GM12865 (cell line): ENCODE results near the gene PPP1R16B.

Experiments used
- DNase-seq: peaks from one replicate; pipeline ENCODE4 v3.0.0; 2010; ENCODE audit warnings: low read depth
- H3K4me3 ChIP-seq: 2 replicates; pipeline ENCODE4 v1.5.1; 2011; ENCODE audit warnings: mild to moderate bottlenecking, low read depth, low read length, control low read depth
- TF ChIP-seq, protein P1 (sequence below): IDR thresholded peaks from 2 replicates; pipeline ENCODE4 v1.5.1; 2011; ENCODE audit warnings: low read length, control low read depth, low read depth, inconsistent platforms; ENCODE audit not compliant: insufficient read depth; ENCODE audit errors: missing control alignments

Gene PPP1R16B

DNA sequence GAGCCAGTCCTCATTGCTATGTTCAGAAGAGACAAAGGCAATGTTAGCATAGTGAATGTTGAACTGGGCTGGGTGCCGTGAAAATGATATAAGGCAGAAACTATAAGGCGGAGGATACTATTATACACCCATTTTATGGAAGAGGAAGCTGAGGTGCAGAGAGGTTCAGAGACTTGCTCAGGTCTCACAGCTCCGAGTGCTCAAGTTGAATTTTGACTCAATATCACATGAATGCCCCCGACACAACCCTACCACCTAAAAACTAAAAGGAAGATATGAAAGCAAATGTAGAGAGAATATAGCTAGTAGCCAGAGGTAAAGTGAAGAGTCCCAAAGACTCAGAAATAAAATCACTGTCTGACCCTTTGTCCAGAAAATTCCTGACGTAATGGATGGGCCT, 56.7 kb downstream of the PPP1R16B start:
- TF ChIP-seq, protein P1, sequence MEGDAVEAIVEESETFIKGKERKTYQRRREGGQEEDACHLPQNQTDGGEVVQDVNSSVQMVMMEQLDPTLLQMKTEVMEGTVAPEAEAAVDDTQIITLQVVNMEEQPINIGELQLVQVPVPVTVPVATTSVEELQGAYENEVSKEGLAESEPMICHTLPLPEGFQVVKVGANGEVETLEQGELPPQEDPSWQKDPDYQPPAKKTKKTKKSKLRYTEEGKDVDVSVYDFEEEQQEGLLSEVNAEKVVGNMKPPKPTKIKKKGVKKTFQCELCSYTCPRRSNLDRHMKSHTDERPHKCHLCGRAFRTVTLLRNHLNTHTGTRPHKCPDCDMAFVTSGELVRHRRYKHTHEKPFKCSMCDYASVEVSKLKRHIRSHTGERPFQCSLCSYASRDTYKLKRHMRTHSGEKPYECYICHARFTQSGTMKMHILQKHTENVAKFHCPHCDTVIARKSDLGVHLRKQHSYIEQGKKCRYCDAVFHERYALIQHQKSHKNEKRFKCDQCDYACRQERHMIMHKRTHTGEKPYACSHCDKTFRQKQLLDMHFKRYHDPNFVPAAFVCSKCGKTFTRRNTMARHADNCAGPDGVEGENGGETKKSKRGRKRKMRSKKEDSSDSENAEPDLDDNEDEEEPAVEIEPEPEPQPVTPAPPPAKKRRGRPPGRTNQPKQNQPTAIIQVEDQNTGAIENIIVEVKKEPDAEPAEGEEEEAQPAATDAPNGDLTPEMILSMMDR = no peak
- DNase-seq = peak; percentile 59

DNA sequence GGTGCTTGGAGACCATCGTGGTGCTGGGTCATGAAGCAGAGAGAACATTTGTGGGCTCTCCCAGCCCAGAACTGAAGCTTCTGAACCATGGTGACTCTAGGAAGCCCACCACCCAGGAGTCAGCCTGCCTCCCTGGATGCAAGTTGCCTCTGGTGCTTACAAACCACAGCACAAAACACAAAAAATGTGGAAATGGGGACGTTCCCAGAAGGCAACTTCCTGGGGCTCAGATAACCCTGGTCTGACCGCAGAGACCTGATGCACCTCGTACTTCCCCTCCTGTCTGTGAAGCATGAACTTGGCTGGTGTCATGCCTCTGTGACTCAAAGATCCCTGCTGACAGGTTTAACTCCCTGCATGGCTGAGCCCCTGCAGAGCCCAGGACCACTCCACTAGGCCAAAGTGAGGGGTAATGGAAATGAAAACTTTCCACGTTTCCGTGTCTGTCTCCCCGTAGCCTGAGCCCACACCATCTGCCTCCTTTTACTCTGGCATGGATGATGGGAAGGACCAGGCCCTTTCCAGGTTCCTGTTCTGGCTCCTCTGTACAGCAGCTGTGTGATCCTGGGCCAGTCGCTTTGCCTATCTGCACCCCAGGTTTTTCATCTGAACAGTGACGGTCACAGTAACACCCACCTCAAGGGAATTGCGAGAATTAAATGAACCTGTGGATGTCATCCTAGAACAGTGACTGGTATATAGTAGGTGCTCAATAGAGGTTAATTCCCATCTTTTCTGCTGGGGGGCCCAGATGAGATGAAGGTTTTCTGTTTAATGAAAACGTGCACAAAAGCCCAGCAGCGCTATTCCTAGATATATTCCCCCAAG, 57.7 kb downstream of the PPP1R16B start:
- TF ChIP-seq, protein P1 = no peak
- DNase-seq = peak; percentile 87
- H3K4me3 ChIP-seq = peak overlapping the region; percentile 27

More for the DNA sequence above, 56.7 kb downstream of the PPP1R16B start:
- peak overlapping the region; percentile 27 for H3K4me3 ChIP-seq

DNA sequence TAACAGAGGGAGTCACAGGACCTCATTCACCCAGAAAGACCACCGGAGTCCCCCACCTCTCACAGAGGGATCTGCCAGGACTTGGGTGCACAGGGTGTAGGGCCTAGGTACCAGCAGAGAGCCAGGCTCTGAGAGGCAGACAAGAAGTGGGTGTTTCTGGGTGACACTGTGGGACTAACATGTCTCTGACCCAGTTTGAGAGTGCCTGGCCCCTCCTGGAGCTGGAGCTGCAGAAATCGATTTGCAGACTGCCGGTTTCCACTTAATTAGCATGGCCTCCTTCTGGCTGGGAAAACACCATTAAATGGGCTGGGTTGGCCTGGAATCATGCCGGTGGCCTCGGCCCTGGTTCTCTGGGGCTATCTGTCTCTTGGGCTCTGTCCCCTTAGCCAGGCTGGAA, 59.2 kb downstream of the PPP1R16B start:
- TF ChIP-seq, protein P1 = no peak
- no peak overlapping the region for H3K4me3 ChIP-seq
- no peak for DNase-seq

DNA sequence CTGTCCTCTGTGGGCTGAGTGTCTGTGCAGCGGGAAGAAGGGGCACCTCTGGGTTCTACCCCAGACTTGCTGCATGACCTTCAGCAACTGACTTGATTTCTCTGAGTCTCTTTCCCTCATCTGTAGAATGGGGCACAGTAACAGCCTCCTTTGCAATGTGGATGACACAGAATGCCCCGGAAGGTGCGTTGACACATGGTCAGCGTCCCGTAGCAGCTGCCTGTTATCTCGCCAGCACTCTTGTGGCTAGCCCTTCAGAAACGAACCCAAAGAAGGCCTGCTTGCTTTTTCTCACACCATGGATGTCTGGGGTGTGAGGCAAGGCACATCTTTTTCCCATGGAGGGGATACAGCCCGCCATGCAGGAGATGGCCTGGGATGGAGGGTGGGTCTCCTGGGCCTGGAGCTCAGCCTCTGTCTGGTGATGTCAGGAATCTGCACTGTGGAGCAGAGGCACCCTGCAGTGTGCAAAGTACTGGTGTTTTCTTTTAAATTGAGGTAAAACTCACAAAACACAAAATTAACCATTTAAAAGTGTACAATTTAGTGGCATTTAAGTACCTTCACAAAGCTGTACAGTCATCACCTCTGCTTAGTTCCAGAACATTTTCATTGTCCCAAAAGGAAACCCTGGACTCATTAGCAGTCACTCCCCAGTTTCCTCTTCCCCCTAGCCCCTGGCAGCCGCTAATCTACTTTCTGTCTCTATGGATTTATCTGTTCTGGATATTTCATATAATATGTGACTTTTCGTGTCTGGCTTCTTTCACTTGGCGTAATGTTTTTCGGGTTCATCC, 61.0 kb downstream of the PPP1R16B start:
- TF ChIP-seq, protein P1 = no peak
- DNase-seq = no peak
- no peak overlapping the region for H3K4me3 ChIP-seq

DNA sequence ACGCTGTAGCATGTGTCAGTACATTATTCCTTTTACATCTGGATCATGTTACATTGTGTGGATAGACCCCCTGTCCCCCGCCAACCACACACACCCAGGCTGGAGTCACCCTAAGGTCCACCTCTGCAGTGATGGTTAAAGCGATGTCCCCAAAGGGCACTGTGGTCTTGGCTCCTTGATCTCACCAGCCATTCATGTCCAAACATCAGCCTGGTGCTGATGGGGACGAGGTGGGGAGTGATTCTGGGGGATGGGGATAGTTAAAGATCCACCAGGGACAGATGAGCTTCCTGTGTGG, 61.5 kb downstream of the PPP1R16B start:
- no peak for DNase-seq
- TF ChIP-seq, protein P1 = no peak
- H3K4me3 ChIP-seq = no peak overlapping the region

DNA sequence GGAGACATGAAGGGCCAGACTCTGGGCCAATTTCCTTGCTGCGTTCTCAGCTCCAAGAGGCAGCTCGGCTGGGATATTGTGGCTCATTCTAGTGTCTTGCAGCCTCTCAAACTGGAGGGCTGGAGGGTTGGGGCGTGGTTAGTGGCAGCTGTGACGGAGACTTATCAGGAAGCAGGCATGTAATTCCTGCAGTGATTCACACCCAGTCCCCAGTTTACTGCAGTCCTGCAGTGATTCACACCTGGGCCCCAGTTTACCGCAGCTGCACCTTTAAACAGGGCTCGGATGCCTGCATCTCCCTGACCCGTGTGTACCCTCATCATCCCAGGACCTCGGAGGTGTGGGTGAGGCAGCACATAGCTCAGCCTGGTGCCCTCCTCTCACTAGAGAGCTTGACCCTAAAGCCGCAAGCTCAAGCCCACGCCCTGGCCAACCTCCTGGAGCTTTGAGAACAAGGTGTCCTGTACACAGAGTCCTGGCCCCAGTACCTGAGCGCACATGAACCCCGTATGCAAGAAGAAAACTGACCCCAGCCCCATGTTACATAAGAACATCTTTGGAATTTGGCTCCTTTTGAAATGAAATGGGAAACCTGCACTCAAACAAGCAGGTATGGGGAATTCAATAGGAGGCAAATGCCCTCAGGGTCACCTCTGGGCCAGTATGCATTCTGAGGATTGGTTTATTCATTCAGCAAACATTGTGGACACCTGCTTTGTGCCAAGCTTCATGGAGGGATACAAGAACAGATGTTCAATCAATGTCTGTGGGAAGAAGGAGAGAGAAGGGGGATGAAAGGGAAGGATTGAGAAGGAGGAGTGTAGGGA, 65.4 kb downstream of the PPP1R16B start:
- DNase-seq = peak; percentile 51
- H3K4me3 ChIP-seq = no peak overlapping the region
- TF ChIP-seq, protein P1 = no peak
